GM21528 (cell line): ENCODE measurements around the gene SOCS1.
"Not testable (repeated sequence)": the region's sequence is repeated elsewhere in the genome, so short reads cannot be mapped to it uniquely, and the experiment has no call there.

Experiments used
- ATAC-seq: cut with Tn5 transposase; IDR thresholded peaks from one replicate; pipeline ENCODE4 v1.9.1; 2021; ENCODE audit warnings: mild to moderate bottlenecking, moderate library complexity; ENCODE audit not compliant: unreplicated experiment, low FRiP score

SOCS1 gene

DNA sequence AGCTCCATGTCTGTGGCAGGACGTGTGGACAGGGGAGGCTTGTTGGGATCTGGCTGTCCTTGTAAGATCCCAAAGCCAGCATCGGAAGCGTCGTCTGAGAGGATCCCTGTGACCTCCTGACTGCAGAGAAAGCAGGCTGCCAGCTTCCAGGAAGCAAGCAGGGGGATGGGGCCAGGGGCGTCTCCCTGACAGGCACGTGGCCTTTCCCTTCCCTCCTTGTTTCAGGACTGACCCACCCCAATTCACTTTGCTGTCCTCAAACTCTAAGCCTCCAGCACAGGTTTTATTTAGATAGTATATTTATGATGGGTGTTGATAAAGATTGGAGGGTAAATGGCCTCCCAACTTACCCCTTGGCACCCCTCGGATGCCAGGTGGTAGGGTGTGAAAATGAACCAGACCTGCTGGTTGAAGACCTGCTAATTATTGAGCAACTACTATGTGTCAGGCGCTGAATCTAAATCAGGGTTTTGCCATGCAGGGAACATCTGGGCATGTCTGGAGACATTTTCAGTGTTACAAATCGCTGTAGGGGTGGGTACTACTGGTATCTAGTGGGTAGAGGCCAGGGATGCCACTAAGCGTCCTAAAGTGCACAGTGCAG, 24.5 kb downstream of the SOCS1 start:
- ATAC-seq = no peak

DNA sequence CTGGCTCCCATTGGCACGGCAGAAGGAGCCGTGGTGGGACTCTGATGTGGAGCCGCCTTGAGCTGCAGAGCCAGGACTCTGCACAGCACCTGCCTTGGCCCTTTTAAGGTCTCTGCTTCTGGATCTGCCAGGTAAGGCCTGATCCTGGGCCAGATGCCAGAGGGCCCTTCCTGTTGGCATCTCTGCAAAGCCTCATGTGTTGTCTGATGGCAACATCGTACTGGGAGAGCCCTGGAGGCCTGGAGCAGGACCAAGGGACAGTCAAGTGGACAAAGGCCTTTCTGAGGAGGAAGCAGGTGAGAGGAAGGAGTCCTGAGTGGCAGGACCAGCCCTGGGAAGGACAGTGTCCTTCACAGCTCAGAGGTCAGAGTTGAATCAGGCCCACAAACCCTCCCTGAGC, 26.1 kb downstream of the SOCS1 start:
- no peak for ATAC-seq

DNA sequence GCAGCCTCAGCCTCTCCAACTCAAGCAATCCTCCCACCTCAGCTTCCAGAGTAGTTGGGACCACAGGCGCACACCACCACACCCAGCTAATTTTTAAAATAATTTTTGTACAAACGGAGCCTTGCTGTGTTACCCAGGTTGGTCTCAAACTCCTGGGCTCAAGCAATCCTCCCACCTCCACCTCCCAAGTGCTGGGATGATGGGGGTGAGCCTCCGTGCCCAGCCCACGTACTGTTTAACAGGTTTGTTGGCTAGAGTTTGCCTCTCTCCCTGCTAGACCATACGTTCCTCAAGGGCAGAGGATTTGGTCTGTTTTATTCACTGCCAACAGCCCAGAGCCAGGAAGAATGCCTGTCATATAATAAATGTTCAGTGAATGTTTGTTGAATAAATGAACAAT, 26.6 kb downstream of the SOCS1 start:
- no peak for ATAC-seq

DNA sequence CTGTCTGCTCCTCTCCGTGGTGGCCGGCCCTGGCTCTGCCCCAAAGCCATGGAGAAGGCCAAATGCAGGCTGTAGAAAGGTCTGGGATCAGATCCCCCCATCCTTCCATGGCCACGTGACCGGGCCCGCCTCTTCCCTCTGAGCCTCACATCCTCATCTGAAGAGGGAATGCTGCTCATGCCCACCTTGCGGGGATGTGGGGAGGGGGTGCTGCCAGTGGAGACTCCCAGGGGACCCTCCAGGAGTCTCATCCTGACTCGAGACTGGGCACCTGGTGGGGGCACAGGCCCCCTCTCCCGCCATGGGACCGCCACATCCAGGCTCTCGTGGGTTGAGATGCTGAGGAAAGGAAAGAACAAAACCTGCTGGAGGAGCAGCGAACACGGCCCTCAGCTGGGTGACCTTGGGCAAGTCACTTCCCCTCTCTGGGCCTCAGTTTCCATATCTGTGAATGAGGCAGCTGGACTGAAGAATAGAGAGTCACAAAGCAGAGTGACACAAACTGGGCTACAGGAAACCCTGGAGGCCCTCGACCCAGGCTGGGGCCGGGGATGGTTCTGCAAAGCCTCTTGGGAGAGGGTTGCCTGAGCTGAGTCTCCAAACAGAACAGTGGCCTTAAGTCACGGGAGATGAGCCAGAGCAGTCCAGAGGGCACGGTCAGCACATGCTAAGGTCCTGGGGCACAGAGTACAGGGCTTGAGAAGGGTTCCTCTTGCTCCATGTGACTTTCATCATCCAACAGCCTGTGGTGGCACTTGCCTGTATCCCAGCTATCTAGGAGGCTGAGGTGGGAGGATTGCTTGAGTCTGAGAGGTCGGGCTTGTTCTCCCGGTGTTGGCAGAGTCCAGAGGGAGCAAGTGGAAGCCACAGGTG, 30.1 kb downstream of the SOCS1 start:
- no peak for ATAC-seq

DNA sequence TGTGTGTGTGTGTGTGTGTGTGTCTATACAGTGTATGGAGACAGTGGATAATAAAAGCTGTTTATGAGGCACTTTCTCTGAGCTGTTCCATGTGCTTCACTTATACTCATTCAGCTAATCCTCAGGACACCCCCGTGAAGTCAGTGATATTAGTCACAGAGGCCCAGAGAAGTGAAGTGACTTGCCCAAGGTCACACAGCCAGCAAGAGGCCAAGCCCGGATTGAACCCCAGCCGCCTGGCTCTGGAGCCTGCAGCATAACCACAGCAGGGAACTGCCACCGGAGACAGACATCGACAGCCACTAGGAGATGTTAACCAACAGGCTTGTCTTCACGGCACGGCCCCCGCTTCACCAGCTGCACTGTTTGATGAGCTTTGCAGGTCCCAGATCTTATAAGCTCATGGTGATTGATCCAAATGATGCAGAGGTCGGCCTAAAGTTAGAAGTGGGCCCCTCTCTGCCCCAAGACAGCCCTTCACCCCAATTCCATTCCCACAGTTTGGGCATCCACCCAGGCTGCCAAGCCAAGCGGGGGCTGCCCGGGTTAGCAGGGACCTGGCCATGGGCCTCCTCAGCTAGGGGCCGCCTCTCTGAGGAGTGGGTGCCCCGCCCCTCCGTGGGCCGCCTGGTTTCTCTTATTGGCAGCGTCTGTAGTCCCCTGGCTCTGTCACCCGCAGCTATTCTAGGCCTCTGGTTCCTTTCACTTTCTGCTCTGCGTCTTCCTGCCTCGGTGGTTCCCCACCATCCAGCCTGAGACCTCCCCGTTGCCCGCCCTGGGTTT, 30.9 kb downstream of the SOCS1 start:
- peak; percentile 68 for ATAC-seq

DNA sequence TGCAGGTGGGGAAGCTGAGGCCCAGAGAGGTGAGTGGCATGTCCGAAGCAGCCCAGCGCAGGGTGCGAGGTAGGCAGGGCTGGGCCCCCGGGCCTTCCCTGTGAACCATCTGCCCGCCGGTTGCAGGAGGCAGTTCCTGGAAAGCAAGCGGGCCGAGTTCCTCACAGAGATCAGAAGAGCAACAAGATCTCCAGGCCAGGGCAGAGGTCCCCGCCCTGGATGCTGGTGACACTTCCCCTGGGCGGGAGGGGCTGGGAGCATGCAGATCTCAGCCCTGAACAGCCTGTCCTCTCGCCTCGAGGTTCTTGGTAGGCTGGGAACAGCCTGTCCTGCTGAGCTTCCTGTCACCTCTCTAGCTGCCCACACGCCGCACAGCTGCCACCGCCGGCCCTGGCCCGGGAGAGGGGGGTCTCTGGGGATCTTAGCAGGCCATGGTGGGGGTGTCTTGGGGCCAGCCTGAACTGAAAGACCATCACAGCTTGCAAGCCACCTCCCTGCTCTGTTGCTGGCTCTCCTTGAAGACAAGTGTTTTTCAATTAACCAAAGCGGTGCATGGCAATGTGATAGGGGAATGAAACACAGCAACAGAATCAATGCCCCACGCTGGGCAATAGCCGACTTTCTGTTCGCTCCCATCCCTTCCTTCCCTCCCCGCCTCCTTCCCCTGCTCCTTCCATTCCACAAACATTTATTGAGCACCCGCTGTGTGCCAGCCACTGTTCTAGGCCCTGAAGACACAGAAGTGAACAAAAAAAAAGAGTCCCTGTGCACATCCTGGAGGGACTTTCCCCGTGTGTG, 31.7 kb downstream of the SOCS1 start:
- ATAC-seq = peak; percentile 48

DNA sequence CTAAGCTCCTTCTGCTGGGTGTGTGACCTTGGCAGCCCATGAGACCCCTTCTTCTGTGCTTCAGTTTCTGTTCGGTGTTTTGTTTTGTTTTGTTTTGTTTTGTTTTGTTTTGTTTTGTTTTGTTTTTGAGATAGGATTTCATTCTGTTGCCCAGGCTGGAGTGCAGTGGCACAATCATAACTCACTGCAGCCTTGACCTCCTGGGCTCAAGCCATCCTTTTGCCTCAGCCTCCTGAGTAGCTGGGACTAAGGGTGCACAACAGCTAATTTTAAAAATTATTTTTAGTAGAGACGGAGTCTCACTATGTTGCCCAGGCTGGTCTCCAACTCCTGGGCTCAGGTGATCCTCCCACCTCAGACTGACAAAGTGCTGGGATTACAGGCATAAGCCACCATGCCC, 35.5 kb downstream of the SOCS1 start:
- not testable (repeated sequence) for ATAC-seq

DNA sequence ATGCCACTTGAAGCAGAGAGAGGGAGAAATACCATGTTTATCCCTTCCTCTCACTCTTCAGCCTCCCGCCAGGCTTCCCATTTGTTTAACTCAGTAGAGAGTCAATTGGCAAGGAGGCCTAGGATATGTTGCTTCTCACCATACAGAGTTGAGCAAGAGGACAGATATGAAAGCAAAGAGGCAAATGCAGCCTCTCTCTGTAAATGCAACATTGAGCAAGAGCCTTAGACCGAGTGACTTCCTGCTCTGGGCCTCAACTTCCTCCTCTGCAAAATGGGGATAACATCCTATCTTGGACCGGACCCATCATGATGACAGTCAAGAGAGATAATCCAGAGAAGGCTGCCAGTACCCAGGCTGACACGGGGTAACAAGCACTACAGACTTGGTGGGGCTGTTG, 36.8 kb downstream of the SOCS1 start:
- ATAC-seq = no peak

DNA sequence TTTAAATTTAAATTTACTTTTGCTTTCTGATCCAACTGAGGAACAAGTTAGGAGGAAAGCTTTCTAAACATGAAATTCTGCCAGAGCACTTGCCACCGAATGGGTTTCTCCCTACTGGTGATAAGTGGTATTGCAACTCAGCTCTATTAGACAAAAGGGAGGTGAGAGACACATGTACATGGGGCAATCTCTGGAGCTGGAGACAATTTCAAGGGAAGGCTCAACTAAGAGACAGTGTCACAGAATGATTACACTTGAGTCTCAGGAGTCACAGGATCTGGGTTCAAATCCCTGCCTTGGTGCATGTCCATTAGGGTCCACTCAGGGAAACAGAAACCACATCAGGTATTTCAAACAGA, 37.4 kb downstream of the SOCS1 start:
- no peak for ATAC-seq

DNA sequence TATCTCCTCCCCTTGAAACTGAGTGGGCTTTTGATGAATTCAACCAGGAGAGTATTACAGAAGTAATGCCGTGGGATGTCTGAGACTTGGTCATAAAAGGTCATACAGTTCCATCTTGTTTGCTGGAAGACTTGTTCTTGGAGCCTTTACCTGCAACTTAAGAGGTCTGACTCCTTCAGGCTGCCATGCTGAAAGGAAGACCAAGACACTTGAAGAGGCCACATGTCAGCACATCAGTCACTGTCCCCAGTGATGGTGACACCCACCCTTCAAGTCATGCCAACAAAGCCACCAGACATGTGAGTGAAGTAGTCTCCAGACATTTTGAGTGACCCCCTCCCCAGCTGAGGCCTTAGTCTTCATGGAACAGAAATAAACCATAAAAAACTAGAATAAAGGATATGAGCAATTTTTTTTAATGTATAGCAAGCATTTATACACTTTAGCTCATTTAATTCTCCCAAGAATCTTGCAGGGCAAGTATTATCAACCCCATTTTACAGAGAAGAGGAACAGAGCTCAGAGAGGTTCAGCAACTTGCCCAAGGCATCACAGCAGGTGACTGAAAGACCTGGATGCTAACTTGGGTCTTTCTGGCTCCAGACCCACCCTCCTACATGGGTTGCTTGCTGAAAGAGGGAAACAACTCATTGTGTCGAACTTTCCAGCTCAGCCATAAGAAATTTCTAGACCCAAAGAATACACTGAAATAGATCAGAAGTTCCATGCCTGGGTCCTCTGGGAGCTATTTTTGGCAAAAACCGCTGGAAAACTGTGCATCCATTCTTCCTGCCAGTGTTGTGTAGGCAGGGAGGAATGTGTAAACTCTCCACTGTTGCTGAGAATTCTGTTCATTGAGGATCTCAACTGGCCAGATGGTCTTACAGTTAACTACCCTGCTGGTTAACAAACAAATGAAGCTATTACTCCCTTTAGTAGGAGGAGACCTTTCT, 38.1 kb downstream of the SOCS1 start:
- no peak for ATAC-seq

DNA sequence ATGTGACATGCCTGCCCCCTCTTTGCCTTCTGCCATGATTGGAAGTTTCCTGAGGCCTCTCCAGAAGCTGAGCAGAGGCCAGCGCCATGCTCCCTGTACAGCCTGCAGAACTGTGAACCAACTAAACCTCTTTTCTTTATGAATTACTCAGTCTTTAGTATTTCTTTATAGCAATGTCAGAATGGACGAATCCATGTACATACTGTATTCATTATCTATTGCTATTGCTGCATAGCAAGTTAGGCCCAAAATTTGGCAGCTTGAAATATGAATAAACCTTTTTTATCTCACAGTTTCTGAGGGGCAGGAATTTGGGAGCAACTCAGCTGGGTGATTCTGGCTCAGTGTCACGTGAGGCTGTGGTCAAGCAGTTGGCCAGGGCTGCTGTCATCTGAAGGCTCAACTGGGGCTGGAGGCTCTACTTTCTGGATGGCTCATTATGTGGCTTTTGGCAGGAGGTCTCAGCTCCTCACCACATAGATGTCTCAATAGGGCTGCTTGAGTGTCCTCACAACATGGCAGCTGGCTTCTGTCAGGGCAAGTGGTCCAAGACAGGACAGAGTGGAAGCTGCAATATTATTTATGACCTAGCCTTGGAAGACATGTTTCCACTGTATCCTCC, 40.0 kb downstream of the SOCS1 start:
- no peak for ATAC-seq

DNA sequence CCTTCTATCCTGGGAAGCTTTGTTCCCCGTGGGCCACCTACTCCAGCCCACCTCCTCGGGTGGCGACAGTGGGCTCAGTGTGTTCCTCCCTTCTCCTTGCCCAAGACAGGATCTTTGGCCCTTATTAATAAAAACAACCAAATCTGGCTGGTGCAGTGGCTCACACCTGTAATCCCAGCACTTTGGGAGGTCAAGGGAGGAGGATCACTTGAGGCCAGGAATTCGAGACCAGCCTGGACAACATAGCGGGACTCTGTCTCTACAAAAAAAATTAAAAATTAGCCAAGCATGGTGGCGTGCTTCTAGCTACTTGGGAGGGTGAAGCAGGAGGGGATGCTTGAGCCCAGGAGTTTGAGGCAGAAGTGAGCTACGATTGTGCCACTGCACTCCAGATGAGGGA, 42.2 kb downstream of the SOCS1 start:
- no peak for ATAC-seq

DNA sequence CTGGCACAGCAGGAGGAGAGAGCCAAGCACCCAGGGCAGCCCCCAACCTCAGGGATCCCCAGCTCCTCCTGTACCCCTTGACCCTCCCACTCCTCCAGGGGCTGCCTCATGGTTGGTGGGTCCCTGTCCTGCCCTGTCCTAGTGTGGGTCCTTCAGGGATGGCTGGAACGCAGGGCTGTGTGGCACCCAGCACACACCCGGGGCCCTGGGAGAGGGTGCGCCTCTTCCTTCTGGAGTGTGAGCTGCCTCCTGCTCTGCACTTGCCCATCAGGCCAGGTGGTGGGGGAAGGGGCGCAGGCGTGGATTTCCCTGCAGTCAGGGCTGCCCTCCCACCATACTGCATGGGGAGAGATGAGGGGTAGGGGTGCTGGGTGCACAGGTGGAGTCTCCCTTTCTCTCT, 42.6 kb downstream of the SOCS1 start:
- no peak for ATAC-seq

DNA sequence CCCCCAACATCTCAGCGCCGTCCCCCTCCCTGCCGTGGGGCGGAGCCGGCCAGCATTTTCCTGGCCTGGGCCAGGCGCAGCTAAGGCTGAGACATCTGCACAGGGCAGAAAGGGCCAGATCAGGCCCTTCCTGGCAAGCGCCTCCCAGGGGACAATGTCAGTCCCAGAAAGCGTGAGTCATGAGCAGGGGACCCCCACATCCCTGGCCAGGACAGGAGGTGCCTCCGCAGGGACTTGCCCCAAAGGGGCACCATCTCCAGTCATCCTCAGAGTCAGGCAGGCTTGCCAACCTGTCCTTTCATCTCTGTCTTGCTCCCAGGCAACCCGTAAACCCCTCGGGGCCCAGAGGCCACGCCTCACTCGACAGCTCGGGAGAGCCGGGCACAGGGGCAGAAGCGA, 43.2 kb downstream of the SOCS1 start:
- no peak for ATAC-seq

DNA sequence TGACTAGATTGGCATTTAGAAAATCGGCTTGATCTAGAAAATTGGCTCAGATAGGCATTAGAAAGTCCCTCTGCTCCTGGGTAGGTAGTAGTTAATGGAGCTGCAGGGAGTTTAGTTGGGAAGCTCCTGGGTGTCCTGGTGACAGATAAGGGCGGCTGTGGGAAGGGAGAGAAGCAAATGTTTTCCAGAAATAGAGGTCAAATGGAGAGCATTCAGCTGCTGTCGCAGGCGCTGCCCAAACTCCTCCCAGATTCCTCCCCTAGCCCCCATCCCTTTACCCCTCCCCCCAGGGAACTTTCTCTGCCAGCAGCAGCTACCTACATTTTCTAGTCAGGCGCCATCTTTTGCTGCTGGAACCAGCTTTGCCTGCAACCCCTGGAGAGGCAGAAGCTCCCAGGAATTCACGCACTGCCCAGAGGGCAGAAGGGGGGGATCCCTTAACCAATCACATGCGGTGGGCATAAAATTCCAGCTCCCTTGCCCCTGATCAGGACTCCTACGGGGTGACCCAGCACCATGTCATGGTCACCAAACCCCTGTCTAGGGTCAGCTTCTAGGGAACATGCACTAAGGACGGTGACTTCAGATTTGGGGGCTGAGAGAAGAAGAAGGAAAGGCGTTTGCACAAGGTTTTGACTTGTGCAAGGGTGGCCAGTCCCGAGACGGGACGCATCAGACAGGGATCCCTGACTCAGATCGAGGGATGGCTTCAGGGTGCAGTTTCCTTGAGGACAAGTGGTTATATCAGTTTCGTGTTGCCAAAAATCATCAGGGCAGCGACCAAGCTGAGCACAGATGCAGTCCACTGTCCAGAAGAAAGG, 43.8 kb downstream of the SOCS1 start:
- ATAC-seq = no peak

DNA sequence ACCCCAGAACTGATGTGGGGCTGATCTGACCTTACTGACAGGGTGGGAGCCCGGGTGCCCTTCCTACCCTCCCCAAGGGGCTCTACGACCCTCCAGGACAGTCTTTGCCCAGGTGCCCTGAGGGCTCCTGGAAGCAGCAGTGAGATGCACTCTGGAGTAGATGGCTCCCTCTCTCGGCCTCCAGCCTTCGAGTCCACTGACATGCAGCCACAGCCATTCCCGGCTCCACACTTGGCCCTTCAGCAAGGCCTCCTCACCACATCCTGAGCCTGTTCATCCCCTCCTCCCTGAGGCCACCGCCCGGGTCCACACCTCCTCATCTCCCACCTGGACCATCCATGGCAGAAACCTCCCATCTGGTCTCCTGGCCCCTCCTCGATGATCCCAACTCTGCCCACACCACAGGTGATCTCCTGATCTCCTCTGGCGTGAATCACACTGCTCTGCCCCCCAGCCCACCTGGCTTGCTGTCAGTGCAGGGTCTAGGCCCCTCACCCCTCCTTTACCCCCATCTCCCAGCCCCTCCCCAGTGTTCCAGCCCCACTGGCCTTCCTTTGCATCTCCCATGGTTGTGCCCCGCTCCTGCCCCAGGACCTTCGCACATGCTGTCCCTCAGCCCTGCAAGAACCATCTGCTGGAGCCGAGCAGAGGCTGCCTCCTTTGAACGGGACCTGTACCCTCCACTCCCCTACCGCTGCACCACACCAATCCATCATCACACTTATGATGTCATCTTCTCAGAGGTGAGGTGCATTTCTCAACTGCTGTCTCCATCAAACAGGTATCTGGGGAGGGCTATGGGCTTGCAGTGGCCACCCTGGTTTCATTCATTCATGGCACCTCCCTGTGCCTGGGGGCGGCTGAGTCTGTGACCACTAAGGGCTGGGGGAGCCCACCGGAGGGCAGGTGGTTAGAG, 44.7 kb downstream of the SOCS1 start:
- no peak for ATAC-seq

DNA sequence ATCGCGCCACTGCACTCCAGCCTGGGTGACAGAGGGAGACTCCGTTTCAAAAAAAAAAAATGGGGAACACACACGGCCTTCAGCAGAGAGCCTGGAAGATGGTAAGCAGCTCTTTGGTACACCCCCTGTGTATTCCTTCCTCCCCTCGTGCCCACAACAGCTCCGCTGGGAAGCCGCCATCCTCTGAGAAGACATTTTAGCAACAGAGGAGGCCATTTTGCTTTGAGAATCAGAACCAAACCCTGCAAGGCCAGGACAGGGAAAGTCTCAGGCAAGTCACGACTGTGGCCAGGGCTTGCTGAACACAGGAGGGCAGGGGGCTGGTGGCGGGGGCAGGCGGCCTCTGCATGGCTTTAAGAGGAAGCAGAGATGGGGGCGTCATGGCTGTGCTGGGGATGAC, 45.7 kb downstream of the SOCS1 start:
- no peak for ATAC-seq
